H1 (cell line): Measurements from ENCODE around the gene PXT1. TPM values are rescaled to one million over a fixed set of nuclear protein-coding genes. Genes with fewer than 3 reads are reported as not detected.

ENCODE experiments used
- BCL11A ChIP-seq, 2 experiments: IDR thresholded peaks; one replicate each; pipeline ENCODE4 v1.6.1; 2011; ENCODE audit warnings: low read depth in 2 of 2, low read length in 2 of 2, mild to moderate bottlenecking in 2 of 2
- JUN ChIP-seq: IDR thresholded peaks from 2 replicates; pipeline ENCODE4 v1.6.1; 2011; ENCODE audit warnings: low read depth, mild to moderate bottlenecking, improper control_type of control experiment, low read length
- JUND ChIP-seq: IDR thresholded peaks from 2 replicates; pipeline ENCODE4 v1.6.1; 2011; ENCODE audit warnings: mild to moderate bottlenecking, improper control_type of control experiment, low read length
- NRF1 ChIP-seq: IDR thresholded peaks from 2 replicates; pipeline ENCODE4 v1.6.1; 2011; ENCODE audit warnings: mild to moderate bottlenecking, low read depth, low read length, improper control_type of control experiment
- RNF2 ChIP-seq: fragments of 200-900, 300-1000 bp; sonication (generic); IDR thresholded peaks from 2 replicates; pipeline ENCODE4 v1.7.1; 2016; ENCODE audit warnings: borderline replicate concordance, low read depth, mild to moderate bottlenecking, antibody characterized with exemption, low read length; ENCODE audit not compliant: poor library complexity, severe bottlenecking; ENCODE audit errors: missing control alignments
- polyA plus RNA-seq, 7 experiments: library from polyadenylated mRNA; depleted of rRNA in 3 of 7; stranded (reverse) in 5 of 7; unstranded in 2 of 7; fragments of >200 nt in 5 of 7; fragments of 200-250 nt in 2 of 7; gene quantifications; 1 replicate in 5 of 7; 2 replicates in 1 of 7; 4 replicates in 1 of 7; pipeline versions ENCODE4 v1.2.1 to v1.2.3, GENCODE V29; 2011 to 2013; ENCODE audit warnings: missing spikeins in 2 of 7, mixed read lengths in 2 of 7
- total RNA-seq: library from RNA; stranded (reverse); fragmentation: NEBNext Ultra II Directional; extraction: Animal tissue kit (Norgen Biotek cat#: 25700); gene quantifications from 2 replicates; pipeline ENCODE4 v1.2.1, GENCODE V29; 2021

The PXT1 gene
- total and polyA plus RNA-seq, 2 of the 8 experiments (the other 6 are each of a cell fraction or from before 2014, with no cell fraction given) = 0.06 TPM; not detected in 1

DNA sequence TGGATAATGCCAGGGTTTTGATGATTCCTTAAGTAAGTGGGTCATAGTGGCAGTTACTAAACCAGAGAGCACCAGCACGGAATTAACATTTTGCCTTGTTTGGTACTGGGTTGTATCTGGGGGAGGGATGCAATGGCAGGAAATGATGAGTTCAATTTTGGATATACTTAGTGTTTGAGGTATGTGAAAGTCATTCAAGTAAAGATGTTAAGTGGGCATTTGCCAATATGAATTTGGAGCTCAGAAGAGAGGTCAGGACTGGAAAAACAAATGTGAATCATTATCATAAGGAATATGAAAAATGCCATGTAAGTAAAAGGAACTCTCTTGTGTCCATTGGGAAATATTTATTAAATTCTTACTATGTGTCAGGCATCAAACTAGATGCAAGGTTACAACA, 6.2 kb downstream of the PXT1 start (continued):
- TF ChIP-seq RNF2 (no peak), BCL11A (IDR thresholded peaks at IDR 0.05; ENCODE audit: low read depth in 2 of 2, low read length in 2 of 2) (no peak), JUND (no peak), JUN (no peak), NRF1 (no peak)
